IMR-90 (cell line): Measurements from ENCODE around the gene CAMTA1. TPM values are rescaled to one million over a fixed set of nuclear protein-coding genes. Genes with fewer than 3 reads are reported as not detected.
A peak's percentile ranks its signal among the peaks of the same experiment; 100 is the strongest.

Experiments used
- ATAC-seq: fragments of 200-7000 bp; cut with Tn5 transposase; 2 replicates; pipeline ENCODE4 v1.9.1; 2020; ENCODE audit warnings: low read depth, mild to moderate bottlenecking, moderate library complexity
- BruUV-seq: library from RNA; stranded (reverse); fragments of 400-500 nt; replicated peaks from 2 replicates; lab custom pipeline; 2021; lab: Mats Ljungman, UMichigan
- CTCF ChIA-PET: fragments of 300-600 bp; formaldehyde crosslinking; extraction: SDS; loops from one replicate; lab custom pipeline; 2021; ENCODE audit warnings: antibody characterized with exemption; lab: Yijun Ruan, JAX
- POLR2A ChIA-PET: fragments of 300-600 bp; sonication (Branson Sonifier 250); formaldehyde crosslinking; loops from one replicate; lab custom pipeline; 2022; ENCODE audit warnings: antibody characterized with exemption; ENCODE audit not compliant: unreplicated experiment; lab: Charles Lee
- DNase-seq: peaks from one replicate; pipeline ENCODE4 v3.0.0; 2013
- H2AFZ ChIP-seq: replicated peaks from 2 replicates; pipeline ENCODE3; 2013; ENCODE audit warnings: low read length, mild to moderate bottlenecking; ENCODE audit not compliant: poor library complexity
- H2AK5ac ChIP-seq: 2 replicates; pipeline ENCODE4 v1.6.1; 2013; ENCODE audit warnings: low read depth, low read length, inconsistent platforms
- H2AK9ac ChIP-seq: replicated peaks from 2 replicates; pipeline ENCODE3; 2013; ENCODE audit warnings: mild to moderate bottlenecking, low read depth, low read length, moderate library complexity; ENCODE audit not compliant: poor library complexity
- H2BK120ac ChIP-seq: 2 replicates; pipeline ENCODE4 v1.6.1; 2013; ENCODE audit warnings: low read depth, low read length, inconsistent platforms
- H2BK15ac ChIP-seq: 3 replicates; pipeline ENCODE4 v1.6.1; 2013; ENCODE audit warnings: low read depth, low read length, inconsistent platforms
- H2BK20ac ChIP-seq: 2 replicates; pipeline ENCODE4 v1.6.1; 2013; ENCODE audit warnings: low read depth, mild to moderate bottlenecking, inconsistent platforms, low read length, moderate library complexity
- H2BK5ac ChIP-seq: 2 replicates; pipeline ENCODE4 v1.6.1; 2013; ENCODE audit warnings: mild to moderate bottlenecking, low read depth, low read length, inconsistent platforms; ENCODE audit not compliant: poor library complexity, severe bottlenecking
- H3K14ac ChIP-seq: replicated peaks from 2 replicates; pipeline ENCODE4 v1.6.1; 2013; ENCODE audit warnings: low read depth, low read length, inconsistent platforms
- H3K18ac ChIP-seq: 2 replicates; pipeline ENCODE4 v1.6.1; 2013; ENCODE audit warnings: low read depth, low read length, control low read depth
- H3K23ac ChIP-seq: 2 replicates; pipeline ENCODE4 v1.6.1; 2013; ENCODE audit warnings: low read depth, low read length, inconsistent platforms
- H3K27ac ChIP-seq: 2 replicates; pipeline ENCODE4 v1.5.1; 2013; ENCODE audit warnings: mild to moderate bottlenecking, control low read depth, low read length; ENCODE audit not compliant: insufficient read depth
- H3K27me3 ChIP-seq: 2 replicates; pipeline ENCODE4 v1.6.1; 2013; ENCODE audit warnings: low read length; ENCODE audit not compliant: control insufficient read depth, insufficient read depth
- H3K36me3 ChIP-seq: 2 replicates; pipeline ENCODE4 v1.6.1; 2013; ENCODE audit warnings: low read length, mixed read lengths; ENCODE audit not compliant: control insufficient read depth, insufficient read depth
- H3K4ac ChIP-seq: 2 replicates; pipeline ENCODE4 v1.6.1; 2013; ENCODE audit warnings: low read depth, low read length, inconsistent platforms
- H3K4me1 ChIP-seq: 2 replicates; pipeline ENCODE4 v1.6.1; 2013; ENCODE audit warnings: low read length, mixed read lengths; ENCODE audit not compliant: control insufficient read depth, insufficient read depth
- H3K4me2 ChIP-seq: 2 replicates; pipeline ENCODE4 v1.6.1; 2013; ENCODE audit warnings: low read depth, mild to moderate bottlenecking, control low read depth, low read length, moderate library complexity
- H3K4me3 ChIP-seq: 2 replicates; pipeline ENCODE4 v1.5.1; 2013; ENCODE audit warnings: low read depth, mild to moderate bottlenecking, control low read depth, low read length, moderate library complexity; ENCODE audit not compliant: insufficient read depth
- H3K56ac ChIP-seq: 2 replicates; pipeline ENCODE4 v1.6.1; 2013; ENCODE audit warnings: low read length, inconsistent platforms; ENCODE audit not compliant: insufficient read depth; ENCODE audit errors: extremely low read depth
- H3K79me1 ChIP-seq, 2 experiments: 2 replicates each; pipeline ENCODE4 v1.6.1; 2013; ENCODE audit warnings: low read length in 2 of 2, inconsistent platforms in 1 of 2, low read depth in 1 of 2
- H3K9ac ChIP-seq: 2 replicates; pipeline ENCODE4 v1.6.1; 2013; ENCODE audit warnings: low read depth, low read length, control low read depth
- H3K9me1 ChIP-seq: 2 replicates; pipeline ENCODE4 v1.6.1; 2013; ENCODE audit warnings: low read length, inconsistent platforms; ENCODE audit not compliant: insufficient read depth
- H3K9me3 ChIP-seq: 2 replicates; pipeline ENCODE4 v1.6.1; 2013; ENCODE audit warnings: low read length; ENCODE audit not compliant: control insufficient read depth, insufficient read depth
- H4K20me1 ChIP-seq: 2 replicates; pipeline ENCODE4 v1.6.1; 2013; ENCODE audit warnings: low read length, inconsistent platforms; ENCODE audit not compliant: insufficient read depth
- H4K5ac ChIP-seq: 2 replicates; pipeline ENCODE4 v1.6.1; 2013; ENCODE audit warnings: mild to moderate bottlenecking, low read depth, low read length, control low read depth
- H4K8ac ChIP-seq, 2 experiments: 2 replicates each; pipeline ENCODE4 v1.6.1; 2013; ENCODE audit warnings: low read depth in 2 of 2, low read length in 2 of 2, control low read depth in 1 of 2, inconsistent platforms in 1 of 2
- H4K91ac ChIP-seq: 2 replicates; pipeline ENCODE4 v1.6.1; 2013; ENCODE audit warnings: low read depth, low read length, inconsistent platforms; ENCODE audit not compliant: insufficient read depth
- BHLHE40 ChIP-seq: fragments of 150-350 bp; IDR thresholded peaks from 2 replicates; pipeline ENCODE4 v1.6.1; 2016; ENCODE audit warnings: mild to moderate bottlenecking, low read depth, low read length
- MAFK ChIP-seq: IDR thresholded peaks from 2 replicates; pipeline ENCODE4 v1.6.1; 2012; ENCODE audit warnings: low read depth, low read length, improper control_type of control experiment
- POLR2A ChIP-seq: IDR thresholded peaks from 2 replicates; pipeline ENCODE4 v1.6.1; 2012; ENCODE audit warnings: mild to moderate bottlenecking, low read depth, low read length
- WGBS, 2 experiments: methylation state at CpG; one replicate each; pipeline versions ENCODE4 v1.1.5 to v1.1.7; 2013; ENCODE audit warnings: missing lambda C conversion rate in 2 of 2; ENCODE audit not compliant: insufficient read length in 1 of 2; ENCODE audit errors: extremely low coverage in 2 of 2; 5-methylcytosine and 5-hydroxymethylcytosine counted together
- dilution Hi-C: fragments of 300-500 bp; cut with HindIII; formaldehyde crosslinking; loops from one replicate; pipeline ENCODE4 v1.14.3; 2018; ENCODE audit warnings: low sequenced_read_pairs; ENCODE audit not compliant: unreplicated experiment
- in situ Hi-C: fragments of 300-500 bp; cut with MboI; formaldehyde crosslinking; loops from 3 replicates; pipeline ENCODE4 v1.14.3; 2019; ENCODE audit warnings: low sequenced_read_pairs, inconsistent platforms, mixed read lengths
- intact Hi-C: fragments of 100-400 bp; cut with micrococcal nuclease; formaldehyde crosslinking; loops from 2 replicates; pipeline ENCODE4 v1.10.0; 2022
- polyA plus RNA-seq, 3 experiments: library from polyadenylated mRNA; depleted of rRNA; stranded (reverse); fragments of >200 nt; gene quantifications; 2 replicates each; pipeline ENCODE4 v1.2.3, GENCODE V29; 2012; ENCODE audit warnings: low replicate concordance in 1 of 3
- total RNA-seq: library from RNA; depleted of rRNA; stranded (reverse); fragments of >200 nt; gene quantifications from 2 replicates; pipeline ENCODE4 v1.2.3, GENCODE V29; 2012

CAMTA1 gene
- total and polyA plus RNA-seq, 2 of the 4 experiments (the other 2 are of a cell fraction) = 35.5 to 74.3 TPM

DNA sequence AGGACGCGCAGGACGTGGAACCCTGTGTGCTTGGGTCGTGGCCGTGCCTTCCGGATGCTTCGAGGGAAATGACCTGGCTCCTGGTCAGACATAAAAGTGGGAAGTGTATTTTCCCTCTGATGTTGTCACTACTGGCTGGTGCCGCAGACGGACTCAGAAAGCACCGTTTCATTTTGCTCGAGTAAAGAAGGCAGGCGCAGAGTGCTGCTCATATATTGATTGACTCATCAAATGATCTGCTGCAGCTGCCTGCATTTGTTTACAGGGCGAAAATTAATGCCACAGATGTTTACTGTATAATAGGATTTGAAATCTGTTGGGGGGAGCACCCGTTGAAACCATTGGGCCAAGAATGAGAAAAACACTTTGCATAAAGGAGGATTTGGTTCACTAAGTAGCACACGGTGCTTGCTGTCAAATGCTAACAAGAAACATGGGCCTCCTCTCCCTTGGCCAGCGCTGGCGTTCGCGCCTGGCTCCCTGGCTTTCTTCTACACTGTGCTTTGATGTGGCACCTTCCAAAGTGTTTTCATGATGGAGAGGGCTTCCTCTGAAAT, 365.5 kb downstream of the CAMTA1 start:
- 88% methylated on average over 11 of the region's 19 CpGs; no CpG with 5 or more reads in 1 of the 2 experiments for WGBS, 2 experiments
- H3K56ac ChIP-seq = no peak overlapping the region

More for the DNA sequence above, 365.5 kb downstream of the CAMTA1 start:
- ChIA-PET POLR2A (no interaction called here), CTCF (no interaction called here)
- Histone ChIP-seq H2BK20ac (no peak overlapping the region), H3K27ac (no peak overlapping the region), H3K79me1 (no peaks in the 10 kb centered on the region), H3K27me3 (peaks cover 20% of the 10 kb centered on the region), H2BK5ac (no peak overlapping the region), H3K4ac (no peak overlapping the region), H4K8ac (no peak overlapping the region), H4K5ac (no peak overlapping the region), H3K9me3 (no peaks in the 10 kb centered on the region), H2AK5ac (no peak overlapping the region), H2BK120ac (no peak overlapping the region), H4K91ac (no peak overlapping the region), H3K14ac (no peak overlapping the region), H4K20me1 (no peaks in the 10 kb centered on the region), H3K23ac (no peak overlapping the region; the same call in 1 of the 2 replicates), H2BK15ac (no peak overlapping the region), H3K9me1 (peaks cover 4% of the 10 kb centered on the region; the same call in 1 of the 2 replicates), H3K4me2 (no peak overlapping the region), H3K4me3 (no peak overlapping the region), H3K4me1 (no peaks in the 10 kb centered on the region), H2AK9ac (no peak overlapping the region), H2AFZ (peak overlapping the region; percentile 21), H3K9ac (no peak overlapping the region), H3K36me3 (no peaks in the 10 kb centered on the region), H3K18ac (no peak overlapping the region)
- DNase-seq (no peak), ATAC-seq (no peak)
- BruUV-seq = no TSS peak
- in situ Hi-C loops (no loop called here), intact Hi-C loops (no loop called here), dilution Hi-C loops (no loop called here)
- TF ChIP-seq BHLHE40 (no peak), MAFK (no peak), POLR2A (no peak)
